Suprapubic skin (tissue), 4 donors: ENCODE data around the gene PTPRF.

ENCODE experiments used
- CTCF ChIP-seq, 2 donors: fragments of 200-600 bp in 1 of 2; fragments of 450-650 bp in 1 of 2; sonication (generic) in 1 of 2; IDR thresholded peaks; one replicate each; pipeline ENCODE4 v1.5.1; 2016 to 2019; ENCODE audit warnings: antibody characterized with exemption in 2 of 2, mild to moderate bottlenecking in 1 of 2, moderate library complexity in 1 of 2
- POLR2A ChIP-seq, 2 donors: fragments of 450-650 bp; IDR thresholded peaks; one replicate each; pipeline ENCODE4 v1.6.1; 2017; ENCODE audit warnings: antibody characterized with exemption in 2 of 2, mild to moderate bottlenecking in 2 of 2, moderate library complexity in 2 of 2
- POLR2AphosphoS5 ChIP-seq, 3 donors: sonication (generic); formaldehyde crosslinking; IDR thresholded peaks; one replicate each; pipeline ENCODE4 v1.6.1; 2017; ENCODE audit warnings: antibody characterized with exemption in 3 of 3

GRCh38 chr1:43653893-43654292 lies 123.2 kb downstream of the PTPRF start:
- TF ChIP-seq CTCF (IDR thresholded peaks at IDR 0.05) (no peak), POLR2A (IDR thresholded peaks at IDR 0.05) (no peak), POLR2AphosphoS5 (IDR thresholded peaks at IDR 0.05) (no peak)
